Measurements from ENCODE around the gene ZNF558.

The ZNF558 gene

DNA sequence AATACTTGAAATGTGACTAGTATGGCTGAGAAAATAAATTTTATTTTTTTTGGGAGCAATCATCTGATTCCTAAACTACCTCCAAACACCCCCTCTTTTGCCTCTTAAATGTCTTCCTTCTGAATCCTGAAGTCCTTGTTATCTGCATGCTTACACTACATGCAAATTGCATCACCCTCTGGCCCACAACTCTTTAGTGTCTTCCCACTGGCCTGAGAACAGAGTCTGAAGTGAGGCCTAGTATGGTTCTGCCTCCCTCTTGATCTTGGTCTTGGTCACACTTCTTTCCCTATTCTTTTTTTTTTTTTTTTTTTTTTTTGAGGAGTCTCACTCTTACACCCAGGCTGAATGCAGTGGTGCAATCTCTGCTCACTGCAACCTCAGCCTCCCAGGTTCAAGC, 4.8 kb downstream of the ZNF558 start:
- TF ChIP-seq FOXP2 (optimal IDR thresholded peaks at IDR 0.05; ENCODE audit: borderline replicate concordance, extremely low read depth, extremely low read length, insufficient read depth) (no peak), POLR2AphosphoS5 (IDR thresholded peaks at IDR 0.05; ENCODE audit: low read depth, low read length) (no peak), SIN3A (IDR thresholded peaks at IDR 0.05; ENCODE audit: borderline replicate concordance, insufficient read depth, low read length) (no peak), REST (IDR thresholded peaks at IDR 0.05; ENCODE audit: insufficient read depth in 1 of 2, low read depth in 2 of 2, low read length in 2 of 2) (no peak), TAF1 (IDR thresholded peaks at IDR 0.05; ENCODE audit: borderline replicate concordance, insufficient read depth, low read length) (no peak)

- TF ChIP-seq FOXP2 (optimal IDR thresholded peaks at IDR 0.05; ENCODE audit: borderline replicate concordance, extremely low read depth, extremely low read length, insufficient read depth) (no peak), SIN3A (IDR thresholded peaks at IDR 0.05; ENCODE audit: borderline replicate concordance, insufficient read depth, low read length) (no peak), TAF1 (IDR thresholded peaks at IDR 0.05; ENCODE audit: borderline replicate concordance, insufficient read depth, low read length) (no peak), POLR2AphosphoS5 (IDR thresholded peaks at IDR 0.05; ENCODE audit: low read depth, low read length) (no peak), REST (IDR thresholded peaks at IDR 0.05; ENCODE audit: insufficient read depth in 1 of 2, low read depth in 2 of 2, low read length in 2 of 2) (no peak)
Observed at GRCh38 chr19:8826371-8826770, 5.7 kb downstream of the ZNF558 start.

- TF ChIP-seq FOXP2 (optimal IDR thresholded peaks at IDR 0.05; ENCODE audit: borderline replicate concordance, extremely low read depth, extremely low read length, insufficient read depth) (no peak), REST (IDR thresholded peaks at IDR 0.05; ENCODE audit: insufficient read depth in 1 of 2, low read depth in 2 of 2, low read length in 2 of 2) (no peak), TAF1 (IDR thresholded peaks at IDR 0.05; ENCODE audit: borderline replicate concordance, insufficient read depth, low read length) (no peak), POLR2AphosphoS5 (IDR thresholded peaks at IDR 0.05; ENCODE audit: low read depth, low read length) (no peak), SIN3A (IDR thresholded peaks at IDR 0.05; ENCODE audit: borderline replicate concordance, insufficient read depth, low read length) (no peak)
Observed at GRCh38 chr19:8821748-8822241, 10.3 kb downstream of the ZNF558 start.

- TF ChIP-seq REST (IDR thresholded peaks at IDR 0.05; ENCODE audit: insufficient read depth in 1 of 2, low read depth in 2 of 2, low read length in 2 of 2) (no peak), TAF1 (IDR thresholded peaks at IDR 0.05; ENCODE audit: borderline replicate concordance, insufficient read depth, low read length) (no peak), SIN3A (IDR thresholded peaks at IDR 0.05; ENCODE audit: borderline replicate concordance, insufficient read depth, low read length) (no peak), FOXP2 (optimal IDR thresholded peaks at IDR 0.05; ENCODE audit: borderline replicate concordance, extremely low read depth, extremely low read length, insufficient read depth) (no peak), POLR2AphosphoS5 (IDR thresholded peaks at IDR 0.05; ENCODE audit: low read depth, low read length) (no peak)
Observed at GRCh38 chr19:8820234-8820633, 11.9 kb downstream of the ZNF558 start.

GRCh38 chr19:8815780-8816179, 16.3 kb downstream of the ZNF558 start:
- no peak for TF ChIP-seq FOXP2 (optimal IDR thresholded peaks at IDR 0.05; ENCODE audit: borderline replicate concordance, extremely low read depth, extremely low read length, insufficient read depth)
- no peak for TF ChIP-seq REST (IDR thresholded peaks at IDR 0.05; ENCODE audit: insufficient read depth in 1 of 2, low read depth in 2 of 2, low read length in 2 of 2)
- TF ChIP-seq POLR2AphosphoS5 (IDR thresholded peaks at IDR 0.05; ENCODE audit: low read depth, low read length), result no peak
- no peak for TF ChIP-seq TAF1 (IDR thresholded peaks at IDR 0.05; ENCODE audit: borderline replicate concordance, insufficient read depth, low read length)
- no peak for TF ChIP-seq SIN3A (IDR thresholded peaks at IDR 0.05; ENCODE audit: borderline replicate concordance, insufficient read depth, low read length)

Data from PFSK-1 (cell line).